NB4 (cell line): Measurements from ENCODE around the gene ZNF423.

Source experiments
- DNase-seq: peaks from one replicate; pipeline ENCODE4 v3.0.0; 2010; ENCODE audit warnings: low read depth
- H3K4me3 ChIP-seq: one replicate; pipeline ENCODE4 v1.5.1; 2011; ENCODE audit warnings: mild to moderate bottlenecking, low read depth, low read length, moderate library complexity
- CTCF ChIP-seq: IDR thresholded peaks from one replicate; pipeline ENCODE4 v1.5.1; 2012; ENCODE audit warnings: low read depth, low read length
- MAX ChIP-seq: IDR thresholded peaks from 2 replicates; pipeline ENCODE4 v1.6.1; 2011; ENCODE audit warnings: low read depth, low read length
- MYC ChIP-seq: IDR thresholded peaks from 2 replicates; pipeline ENCODE4 v1.6.1; 2011; ENCODE audit warnings: low read depth, low read length
- POLR2A ChIP-seq: IDR thresholded peaks from 2 replicates; pipeline ENCODE4 v1.6.1; 2011; ENCODE audit warnings: mild to moderate bottlenecking; ENCODE audit not compliant: insufficient read length; ENCODE audit errors: extremely low read depth

The ZNF423 gene

GRCh38 chr16:49708491-49708890, 147.4 kb downstream of the ZNF423 start:
- DNase-seq, result no peak
- no peak for TF ChIP-seq MYC
- TF ChIP-seq MAX, result no peak
- TF ChIP-seq POLR2A, result no peak
- no peak for TF ChIP-seq CTCF
- no peak overlapping the region for H3K4me3 ChIP-seq

- TF ChIP-seq CTCF (no peak), MYC (no peak), POLR2A (no peak), MAX (no peak)
- no peak for DNase-seq
These were observed 149.1 kb downstream of the ZNF423 start for GRCh38 chr16:49706620-49707355.

GRCh38 chr16:49704586-49705155, 151.2 kb downstream of the ZNF423 start:
- DNase-seq, result peak; percentile 54
- H3K4me3 ChIP-seq, result no peak overlapping the region
- TF ChIP-seq MAX, result no peak
- peak; percentile 41 for TF ChIP-seq CTCF

More at GRCh38 chr16:49706620-49707355, 149.1 kb downstream of the ZNF423 start:
- H3K4me3 ChIP-seq, result no peak overlapping the region

GRCh38 chr16:49703483-49703882, 152.4 kb downstream of the ZNF423 start:
- no peak overlapping the region for H3K4me3 ChIP-seq
- no peak for TF ChIP-seq MAX
- TF ChIP-seq POLR2A, result no peak
- no peak for TF ChIP-seq CTCF
- no peak for TF ChIP-seq MYC
- DNase-seq, result no peak

GRCh38 chr16:49701789-49702494, 154.0 kb downstream of the ZNF423 start:
- H3K4me3 ChIP-seq, result no peak overlapping the region
- TF ChIP-seq MAX, result no peak
- no peak for TF ChIP-seq POLR2A
- TF ChIP-seq CTCF, result no peak
- DNase-seq, result no peak
